ENCODE data around the gene NTN4.
"Not testable (repeated sequence)": the region's sequence is repeated elsewhere in the genome, so short reads cannot be mapped to it uniquely, and the experiment has no call there.

The NTN4 gene

GRCh38 chr12:95616470-95616869 lies 174.1 kb downstream of the NTN4 start:
- not testable (repeated sequence) for DNase-seq

GRCh38 chr12:95615749-95616148 lies 174.8 kb downstream of the NTN4 start:
- DNase-seq: no peak

GRCh38 chr12:95614390-95614982 lies 176.1 kb downstream of the NTN4 start:
- no peak for DNase-seq

GRCh38 chr12:95613021-95613420 lies 177.5 kb downstream of the NTN4 start:
- no peak for DNase-seq

GRCh38 chr12:95611676-95612309 lies 178.8 kb downstream of the NTN4 start:
- no peak for DNase-seq

GRCh38 chr12:95608252-95609033 lies 182.1 kb downstream of the NTN4 start:
- no peak for DNase-seq
